ENCODE measurements around the gene USP11. TPM values are rescaled to one million over a fixed set of nuclear protein-coding genes. Genes with fewer than 3 reads are reported as not detected.

USP11 gene
- total and polyA plus RNA-seq, 8 donors, result 36.2 to 126 (median 113) TPM

- ATAC-seq (peak; percentile 1), DNase-seq (peak in 1 of 4 donors; percentile 94)
- peak overlapping the region; percentile 77 to 93 for H3K27ac ChIP-seq
- H3K36me3 ChIP-seq, result peaks cover 3 to 40% of the 10 kb centered on the region in 2 donors
- intact Hi-C loops (cut with DNase I), result no loop called here
- no peaks in the 10 kb centered on the region for H3K9me3 ChIP-seq
- H3K4me3 ChIP-seq, result peak overlapping the region in 1 of 2 donors; percentile 64
- peaks cover 5 to 33% of the 10 kb centered on the region in 2 donors for H3K4me1 ChIP-seq
- TF ChIP-seq CTCF (IDR thresholded peaks at IDR 0.05), result no peak
- no peaks in the 10 kb centered on the region for H3K27me3 ChIP-seq
Measured at GRCh38 chrX:47217121-47217851, 15.5 kb upstream of the USP11 start.

GRCh38 chrX:47217852-47218279 is 14.9 kb upstream of the USP11 start:
- ATAC-seq (peak; percentile 91), DNase-seq (peak; percentile 92 to 99 (median 98))
- H3K4me1 ChIP-seq, result peaks cover 5 to 33% of the 10 kb centered on the region in 2 donors
- no peak for TF ChIP-seq CTCF (IDR thresholded peaks at IDR 0.05)
- no peaks in the 10 kb centered on the region for H3K27me3 ChIP-seq
- intact Hi-C loops (cut with DNase I), result no loop called here
- H3K27ac ChIP-seq, result peak overlapping the region; percentile 93
- peak overlapping the region; percentile 64 to 81 for H3K4me3 ChIP-seq
- no peaks in the 10 kb centered on the region for H3K9me3 ChIP-seq
- peaks cover 3 to 34% of the 10 kb centered on the region in 2 donors for H3K36me3 ChIP-seq

- Histone ChIP-seq H3K27ac (peak within 1 kb of the TSS; percentile 93), H3K4me3 (peak within 1 kb of the TSS; percentile 64 to 81), H3K9me3 (no peaks in the 10 kb centered on the region), H3K27me3 (no peaks in the 10 kb centered on the region), H3K4me1 (peaks cover 5 to 33% of the 10 kb centered on the region in 2 donors), H3K36me3 (peaks cover 3 to 34% of the 10 kb centered on the region in 2 donors)
- peak; percentile 77 for ATAC-seq
- intact Hi-C loops (cut with DNase I), result no loop called here
- peak; percentile 84 to 95 (median 90) for DNase-seq
- no peak for TF ChIP-seq CTCF (IDR thresholded peaks at IDR 0.05)
Measured at GRCh38 chrX:47218280-47218919, 14.4 kb upstream of the USP11 start, which contains the start of gene CDK16. Gene CDK16 (plus strand): TSS chrX:47218681. CDS start chrX:47223558, 4,877 bp downstream.

GRCh38 chrX:47218920-47219815 is 13.6 kb upstream of the USP11 start:
- no peak for TF ChIP-seq CTCF (IDR thresholded peaks at IDR 0.05)
- peak in 3 of 4 donors; percentile 36 to 82 (median 48) for DNase-seq
- Histone ChIP-seq H3K9me3 (no peaks in the 10 kb centered on the region), H3K27me3 (no peaks in the 10 kb centered on the region), H3K36me3 (peaks cover 3 to 34% of the 10 kb centered on the region in 2 donors), H3K27ac (peak overlapping the region; percentile 93), H3K4me3 (peak overlapping the region; percentile 64 to 81), H3K4me1 (peaks cover 5 to 33% of the 10 kb centered on the region in 2 donors)
- intact Hi-C loops (cut with DNase I), result no loop called here
- no peak for ATAC-seq
